Osteoblast (primary cell): Measurements from ENCODE around the gene FRMD6. TPM values are rescaled to one million over a fixed set of nuclear protein-coding genes. Genes with fewer than 3 reads are reported as not detected.

Experiments used
- DNase-seq: peaks from one replicate; pipeline ENCODE4 v3.0.0; 2011; ENCODE audit warnings: low spot score, mixed read lengths; ENCODE audit not compliant: insufficient read length; ENCODE audit errors: missing footprints
- H2AFZ ChIP-seq: 2 replicates; pipeline ENCODE4 v1.6.0; 2011; ENCODE audit warnings: mild to moderate bottlenecking, low read length
- H3K27ac ChIP-seq: 2 replicates; pipeline ENCODE4 v1.5.1; 2011; ENCODE audit warnings: mild to moderate bottlenecking, low read depth, low read length, moderate library complexity
- H3K27me3 ChIP-seq: 2 replicates; pipeline ENCODE4 v1.6.0; 2012; ENCODE audit warnings: mild to moderate bottlenecking, control low read depth, inconsistent platforms, low read length, moderate library complexity; ENCODE audit not compliant: insufficient read depth
- H3K36me3 ChIP-seq: 2 replicates; pipeline ENCODE4 v1.5.1; 2011; ENCODE audit warnings: mild to moderate bottlenecking, low read length, control low read depth, moderate library complexity; ENCODE audit not compliant: insufficient read depth
- H3K4me1 ChIP-seq: 2 replicates; pipeline ENCODE4 v1.5.1; 2011; ENCODE audit warnings: mild to moderate bottlenecking, low read length, control low read depth, moderate library complexity; ENCODE audit not compliant: insufficient read depth
- H3K4me2 ChIP-seq: 2 replicates; pipeline ENCODE4 v1.6.0; 2011; ENCODE audit warnings: mild to moderate bottlenecking, low read length; ENCODE audit not compliant: insufficient read depth
- H3K4me3 ChIP-seq: fragments of 200-600 bp; sonication (generic); 3 replicates; pipeline ENCODE4 v1.5.1; 2012; ENCODE audit warnings: mild to moderate bottlenecking, low read length, inconsistent platforms; ENCODE audit not compliant: insufficient read depth
- H3K79me2 ChIP-seq: 2 replicates; pipeline ENCODE4 v1.6.0; 2012; ENCODE audit warnings: mild to moderate bottlenecking, low read length, control low read depth, inconsistent platforms; ENCODE audit not compliant: insufficient read depth
- H3K9me3 ChIP-seq: 2 replicates; pipeline ENCODE4 v1.5.1; 2011; ENCODE audit warnings: low read depth, low read length, control low read depth
- H4K20me1 ChIP-seq: 2 replicates; pipeline ENCODE4 v1.6.0; 2012; ENCODE audit warnings: mild to moderate bottlenecking, low read length, control low read depth; ENCODE audit not compliant: insufficient read depth
- CTCF ChIP-seq: IDR thresholded peaks from 2 replicates; pipeline ENCODE4 v1.5.1; 2011; ENCODE audit warnings: mild to moderate bottlenecking, low read depth, low read length, moderate library complexity; ENCODE audit errors: extremely low read depth
- total RNA-seq: library from RNA; depleted of rRNA; stranded (reverse); fragments of >200 nt; gene quantifications from 2 replicates; pipeline ENCODE4 v1.2.3, GENCODE V29; 2012

Gene FRMD6
- total RNA-seq, 1 donor = 584 TPM

GRCh38 chr14:51616256-51616655, 35.5 kb upstream of the FRMD6 start:
- DNase-seq = no peak
- Histone ChIP-seq H3K27me3 (no peaks in the 10 kb centered on the region), H3K4me1 (peaks cover 30% of the 10 kb centered on the region), H3K79me2 (no peaks in the 10 kb centered on the region), H3K9me3 (no peaks in the 10 kb centered on the region), H4K20me1 (no peaks in the 10 kb centered on the region), H3K4me2 (no peak overlapping the region), H3K27ac (no peak overlapping the region), H3K4me3 (no peak overlapping the region), H3K36me3 (no peaks in the 10 kb centered on the region), H2AFZ (no peak overlapping the region)
- no peak for TF ChIP-seq CTCF

GRCh38 chr14:51616724-51617409, 34.8 kb upstream of the FRMD6 start:
- Histone ChIP-seq H3K27ac (peak overlapping the region; percentile 33), H3K79me2 (no peaks in the 10 kb centered on the region), H3K4me2 (peak overlapping the region; percentile 49), H3K4me3 (no peak overlapping the region), H3K9me3 (no peaks in the 10 kb centered on the region), H3K36me3 (no peaks in the 10 kb centered on the region), H3K27me3 (no peaks in the 10 kb centered on the region), H2AFZ (no peak overlapping the region), H4K20me1 (no peaks in the 10 kb centered on the region), H3K4me1 (peaks cover 27% of the 10 kb centered on the region)
- no peak for DNase-seq
- TF ChIP-seq CTCF = no peak

GRCh38 chr14:51619561-51619960, 32.1 kb upstream of the FRMD6 start:
- DNase-seq = no peak
- Histone ChIP-seq H3K79me2 (no peaks in the 10 kb centered on the region), H3K27me3 (no peaks in the 10 kb centered on the region), H4K20me1 (no peaks in the 10 kb centered on the region), H3K9me3 (no peaks in the 10 kb centered on the region), H3K27ac (no peak overlapping the region), H3K4me1 (peaks cover 25% of the 10 kb centered on the region), H3K4me3 (no peak overlapping the region), H3K4me2 (no peak overlapping the region), H2AFZ (no peak overlapping the region), H3K36me3 (no peaks in the 10 kb centered on the region)
- no peak for TF ChIP-seq CTCF

GRCh38 chr14:51620056-51620455, 31.7 kb upstream of the FRMD6 start:
- Histone ChIP-seq H3K27ac (no peak overlapping the region), H3K79me2 (no peaks in the 10 kb centered on the region), H3K4me3 (no peak overlapping the region), H3K27me3 (no peaks in the 10 kb centered on the region), H4K20me1 (no peaks in the 10 kb centered on the region), H3K4me1 (peaks cover 20% of the 10 kb centered on the region), H3K36me3 (no peaks in the 10 kb centered on the region), H3K9me3 (no peaks in the 10 kb centered on the region), H2AFZ (no peak overlapping the region), H3K4me2 (no peak overlapping the region)
- TF ChIP-seq CTCF = no peak
- DNase-seq = no peak
